GM12878 (cell line): ENCODE measurements around the gene GCNT4.

ENCODE experiments used
- ATF2 ChIP-seq: IDR thresholded peaks from 2 replicates; pipeline ENCODE4 v1.6.1; 2012; ENCODE audit warnings: low read length, inconsistent platforms
- CTCF ChIP-seq, 3 experiments: IDR thresholded peaks in 2 of 3; conservative IDR thresholded peaks in 1 of 3; 2 replicates each; pipeline ENCODE4 v1.5.1; 2011; ENCODE audit warnings: low read depth in 3 of 3, low read length in 3 of 3, mild to moderate bottlenecking in 3 of 3, control low read depth in 2 of 3, moderate library complexity in 2 of 3, inconsistent platforms in 1 of 3, mixed read lengths in 1 of 3; ENCODE audit not compliant: control insufficient read depth in 2 of 3, insufficient read depth in 1 of 3; ENCODE audit errors: extremely low read depth in 1 of 3
- EP300 ChIP-seq, 2 experiments: fragments of 150-350 bp in 1 of 2; IDR thresholded peaks; 2 replicates each; pipeline ENCODE4 v1.6.1; 2011 to 2012; ENCODE audit warnings: low read depth in 2 of 2, low read length in 2 of 2, borderline replicate concordance in 1 of 2, improper control_type of control experiment in 1 of 2, inconsistent platforms in 1 of 2; ENCODE audit not compliant: control insufficient read depth in 1 of 2
- KAT2A ChIP-seq: conservative IDR thresholded peaks from 2 replicates; pipeline ENCODE4 v1.6.1; 2011; ENCODE audit warnings: low read depth, low read length; ENCODE audit not compliant: control insufficient read depth
- MYC ChIP-seq: IDR thresholded peaks from 2 replicates; pipeline ENCODE4 v1.6.1; 2011; ENCODE audit warnings: mild to moderate bottlenecking, low read length, moderate library complexity, inconsistent platforms; ENCODE audit not compliant: insufficient read depth, insufficient replicate concordance, insufficient read length, severe bottlenecking
- NRF1 ChIP-seq: conservative IDR thresholded peaks from 2 replicates; pipeline ENCODE4 v1.6.1; 2011; ENCODE audit warnings: mild to moderate bottlenecking, low read depth, low read length, improper control_type of control experiment
- POLR2A ChIP-seq: IDR thresholded peaks from 2 replicates; pipeline ENCODE4 v1.6.1; 2011; ENCODE audit warnings: low read depth, mild to moderate bottlenecking, low read length
- POLR2AphosphoS5 ChIP-seq: IDR thresholded peaks from 2 replicates; pipeline ENCODE4 v1.6.1; 2011; ENCODE audit warnings: mild to moderate bottlenecking, low read length, inconsistent platforms
- SMAD1 ChIP-seq: fragments of 450-650 bp; IDR thresholded peaks from 2 replicates; pipeline ENCODE4 v1.6.1; 2018; ENCODE audit warnings: mild to moderate bottlenecking, low read depth; ENCODE audit not compliant: partially characterized antibody

- TF ChIP-seq CTCF (IDR thresholded peaks at IDR 0.05 in 2 of 3, conservative IDR thresholded peaks at IDR 0.05 in 1 of 3; ENCODE audit: control insufficient read depth in 2 of 3, extremely low read depth in 1 of 3, insufficient read depth in 1 of 3, low read depth in 3 of 3, low read length in 3 of 3) (no peak), SMAD1 (no peak), NRF1 (no peak), POLR2A (no peak), EP300 (IDR thresholded peaks at IDR 0.05; ENCODE audit: borderline replicate concordance in 1 of 2, control insufficient read depth in 1 of 2, low read depth in 2 of 2, low read length in 2 of 2) (no peak), ATF2 (no peak), MYC (no peak), POLR2AphosphoS5 (no peak), KAT2A (no peak)
Observed at GRCh38 chr5:75091597-75091996, 39.2 kb upstream of the GCNT4 start.
